KMS-11 (cell line): ENCODE results near the gene APC.

Source experiments
- H2AFZ ChIP-seq: fragments of 200-600 bp; sonication (generic); 2 replicates; pipeline ENCODE4 v1.6.1; 2016; ENCODE audit warnings: antibody characterized with exemption, mixed run types, low read depth
- H3K27ac ChIP-seq: fragments of 200-600 bp; sonication (generic); 2 replicates; pipeline ENCODE4 v1.6.1; 2016; ENCODE audit warnings: mild to moderate bottlenecking, mixed run types
- H3K27me3 ChIP-seq: fragments of 200-600 bp; sonication (generic); 2 replicates; pipeline ENCODE4 v1.6.1; 2017; ENCODE audit warnings: mild to moderate bottlenecking, low read depth, mixed run types, moderate library complexity; ENCODE audit not compliant: insufficient read depth
- H3K36me3 ChIP-seq: fragments of 200-600 bp; sonication (generic); 2 replicates; pipeline ENCODE4 v1.6.1; 2017; ENCODE audit warnings: mild to moderate bottlenecking, mixed run types; ENCODE audit not compliant: insufficient read depth
- H3K4me1 ChIP-seq: fragments of 200-600 bp; sonication (generic); 2 replicates; pipeline ENCODE4 v1.6.1; 2016; ENCODE audit warnings: mild to moderate bottlenecking, low read depth, mixed run types; ENCODE audit not compliant: poor library complexity, severe bottlenecking
- H3K4me2 ChIP-seq: fragments of 200-600 bp; sonication (generic); 2 replicates; pipeline ENCODE4 v1.7.0; 2016; ENCODE audit warnings: mild to moderate bottlenecking, mixed run types
- H3K4me3 ChIP-seq: fragments of 200-600 bp; sonication (generic); IDR thresholded peaks from 2 replicates; pipeline ENCODE4 v1.6.1; 2017; ENCODE audit warnings: low read depth, low read length, mixed read lengths; ENCODE audit not compliant: insufficient read depth
- H3K79me2 ChIP-seq: fragments of 200-600 bp; sonication (generic); 2 replicates; pipeline ENCODE4 v1.6.1; 2016; ENCODE audit warnings: low read depth, mixed run types; ENCODE audit not compliant: insufficient read depth
- H3K9ac ChIP-seq: fragments of 200-600 bp; sonication (generic); 2 replicates; pipeline ENCODE4 v1.6.1; 2016; ENCODE audit warnings: mild to moderate bottlenecking, mixed run types
- H4K20me1 ChIP-seq: fragments of 200-600 bp; sonication (generic); 2 replicates; pipeline ENCODE4 v1.6.1; 2016; ENCODE audit warnings: mild to moderate bottlenecking, mixed run types; ENCODE audit not compliant: insufficient read depth
- TF ChIP-seq, protein P1 (sequence below): fragments of 200-600 bp; sonication (generic); conservative IDR thresholded peaks from 2 replicates; pipeline ENCODE4 v1.6.1; 2017; ENCODE audit warnings: low read depth, mild to moderate bottlenecking, antibody characterized with exemption, low read length, moderate library complexity, mixed read lengths

The APC gene

DNA sequence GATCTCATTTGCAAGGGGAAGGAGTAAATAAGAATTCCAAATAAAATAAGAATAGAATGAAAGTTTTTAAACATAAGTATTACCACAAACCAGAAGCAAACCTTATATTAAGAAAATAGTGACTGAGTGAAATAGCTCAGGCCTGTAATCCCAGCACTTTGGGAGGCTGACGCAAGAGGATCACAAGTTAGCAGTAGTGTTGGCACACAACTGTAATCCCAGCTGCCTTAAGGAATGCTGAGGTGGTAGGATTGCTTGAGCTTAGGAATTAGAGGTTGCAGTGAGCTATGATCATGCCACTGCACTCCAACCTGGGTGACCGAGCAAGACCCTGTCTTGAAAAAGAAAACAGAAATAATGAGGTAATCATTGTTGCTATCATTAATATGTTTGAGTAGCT is 47.0 kb downstream of the APC start:
- TF ChIP-seq, protein P1, sequence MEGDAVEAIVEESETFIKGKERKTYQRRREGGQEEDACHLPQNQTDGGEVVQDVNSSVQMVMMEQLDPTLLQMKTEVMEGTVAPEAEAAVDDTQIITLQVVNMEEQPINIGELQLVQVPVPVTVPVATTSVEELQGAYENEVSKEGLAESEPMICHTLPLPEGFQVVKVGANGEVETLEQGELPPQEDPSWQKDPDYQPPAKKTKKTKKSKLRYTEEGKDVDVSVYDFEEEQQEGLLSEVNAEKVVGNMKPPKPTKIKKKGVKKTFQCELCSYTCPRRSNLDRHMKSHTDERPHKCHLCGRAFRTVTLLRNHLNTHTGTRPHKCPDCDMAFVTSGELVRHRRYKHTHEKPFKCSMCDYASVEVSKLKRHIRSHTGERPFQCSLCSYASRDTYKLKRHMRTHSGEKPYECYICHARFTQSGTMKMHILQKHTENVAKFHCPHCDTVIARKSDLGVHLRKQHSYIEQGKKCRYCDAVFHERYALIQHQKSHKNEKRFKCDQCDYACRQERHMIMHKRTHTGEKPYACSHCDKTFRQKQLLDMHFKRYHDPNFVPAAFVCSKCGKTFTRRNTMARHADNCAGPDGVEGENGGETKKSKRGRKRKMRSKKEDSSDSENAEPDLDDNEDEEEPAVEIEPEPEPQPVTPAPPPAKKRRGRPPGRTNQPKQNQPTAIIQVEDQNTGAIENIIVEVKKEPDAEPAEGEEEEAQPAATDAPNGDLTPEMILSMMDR: no peak
- Histone ChIP-seq H3K4me2 (no peak overlapping the region), H4K20me1 (no peaks in the 10 kb centered on the region), H3K79me2 (no peaks in the 10 kb centered on the region), H3K4me1 (no peaks in the 10 kb centered on the region), H3K27me3 (no peaks in the 10 kb centered on the region), H3K36me3 (no peaks in the 10 kb centered on the region), H3K27ac (no peak overlapping the region), H2AFZ (no peak overlapping the region), H3K4me3 (no peak overlapping the region), H3K9ac (no peak overlapping the region)

DNA sequence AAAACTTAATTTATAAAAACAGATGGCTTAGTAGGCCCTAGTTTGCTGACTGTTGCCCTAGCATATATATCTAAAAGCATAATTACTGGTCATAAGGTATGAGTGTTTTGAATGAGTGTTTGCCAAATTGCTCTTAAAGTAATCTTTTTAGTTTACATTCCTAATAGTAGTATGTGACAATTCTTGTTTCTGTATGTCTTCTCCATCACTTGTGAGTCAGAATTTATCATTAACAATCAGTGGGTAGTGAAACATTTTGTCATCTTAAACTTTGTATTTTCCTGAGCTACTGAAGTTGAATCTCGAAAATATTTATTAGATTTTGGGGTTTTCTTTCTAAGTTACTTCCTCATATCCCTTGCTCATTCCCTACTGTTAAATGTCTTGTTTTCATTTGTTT is 49.6 kb downstream of the APC start:
- Histone ChIP-seq H3K4me3 (no peak overlapping the region), H3K27ac (no peak overlapping the region), H3K36me3 (no peaks in the 10 kb centered on the region), H3K9ac (no peak overlapping the region), H4K20me1 (no peaks in the 10 kb centered on the region), H3K4me1 (no peaks in the 10 kb centered on the region), H2AFZ (no peak overlapping the region), H3K4me2 (no peak overlapping the region), H3K79me2 (no peaks in the 10 kb centered on the region), H3K27me3 (no peaks in the 10 kb centered on the region)
- TF ChIP-seq, protein P1: no peak

DNA sequence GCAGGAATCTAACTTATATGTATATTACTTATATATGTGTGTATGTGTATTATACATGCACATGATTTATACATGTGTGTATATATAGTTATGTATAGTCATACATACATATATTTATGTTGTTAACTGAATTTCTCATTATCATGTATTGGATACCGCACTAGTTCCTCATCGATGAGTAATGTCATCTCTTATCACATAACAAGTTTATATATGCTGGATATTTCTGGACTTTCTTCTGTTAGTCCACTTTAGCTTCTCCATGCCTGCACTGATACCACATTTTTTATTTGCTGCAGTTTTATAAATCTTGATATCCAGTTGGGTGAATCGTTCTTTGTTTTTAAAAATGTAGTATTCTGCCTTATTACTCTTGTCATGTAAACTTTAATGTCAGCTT is 50.2 kb downstream of the APC start:
- Histone ChIP-seq H3K36me3 (no peaks in the 10 kb centered on the region), H2AFZ (no peak overlapping the region)

DNA sequence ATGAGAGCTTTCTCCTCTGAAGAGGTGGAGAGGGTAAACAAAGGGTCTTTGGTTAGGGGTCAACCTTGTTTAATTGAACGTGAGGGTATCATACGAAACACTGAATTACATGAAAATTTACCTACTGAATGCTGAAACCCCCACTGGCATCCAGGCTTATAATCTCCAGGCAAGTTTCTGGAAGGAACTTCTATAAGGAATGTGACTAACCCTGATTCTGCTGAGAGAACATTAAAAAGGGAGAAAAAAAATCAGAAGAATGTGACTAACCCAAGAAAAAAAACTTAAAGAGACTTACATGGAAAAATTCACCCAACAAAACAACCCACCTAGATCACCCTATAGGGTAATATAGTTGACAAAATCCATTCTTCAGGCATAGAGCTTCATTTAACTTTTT is 55.5 kb downstream of the APC start:
- TF ChIP-seq, protein P1: no peak
- Histone ChIP-seq H4K20me1 (no peaks in the 10 kb centered on the region), H3K27me3 (no peaks in the 10 kb centered on the region), H3K4me1 (no peaks in the 10 kb centered on the region), H3K9ac (no peak overlapping the region), H3K36me3 (no peaks in the 10 kb centered on the region), H3K79me2 (no peaks in the 10 kb centered on the region), H3K27ac (no peak overlapping the region), H2AFZ (no peak overlapping the region), H3K4me3 (no peak overlapping the region), H3K4me2 (no peak overlapping the region)

More for the DNA sequence above, 50.2 kb downstream of the APC start:
- Histone ChIP-seq H3K4me1 (no peaks in the 10 kb centered on the region), H3K79me2 (no peaks in the 10 kb centered on the region), H3K9ac (no peak overlapping the region), H3K4me3 (no peak overlapping the region), H3K4me2 (no peak overlapping the region), H3K27me3 (no peaks in the 10 kb centered on the region), H3K27ac (no peak overlapping the region), H4K20me1 (no peaks in the 10 kb centered on the region)
- TF ChIP-seq, protein P1: no peak
